ENCODE data around the gene LDLRAD3. TPM values are rescaled to one million over a fixed set of nuclear protein-coding genes. Genes with fewer than 3 reads are reported as not detected.

The LDLRAD3 gene
- total RNA-seq, 1 experiment from 2014 or later = 12.1 TPM

DNA sequence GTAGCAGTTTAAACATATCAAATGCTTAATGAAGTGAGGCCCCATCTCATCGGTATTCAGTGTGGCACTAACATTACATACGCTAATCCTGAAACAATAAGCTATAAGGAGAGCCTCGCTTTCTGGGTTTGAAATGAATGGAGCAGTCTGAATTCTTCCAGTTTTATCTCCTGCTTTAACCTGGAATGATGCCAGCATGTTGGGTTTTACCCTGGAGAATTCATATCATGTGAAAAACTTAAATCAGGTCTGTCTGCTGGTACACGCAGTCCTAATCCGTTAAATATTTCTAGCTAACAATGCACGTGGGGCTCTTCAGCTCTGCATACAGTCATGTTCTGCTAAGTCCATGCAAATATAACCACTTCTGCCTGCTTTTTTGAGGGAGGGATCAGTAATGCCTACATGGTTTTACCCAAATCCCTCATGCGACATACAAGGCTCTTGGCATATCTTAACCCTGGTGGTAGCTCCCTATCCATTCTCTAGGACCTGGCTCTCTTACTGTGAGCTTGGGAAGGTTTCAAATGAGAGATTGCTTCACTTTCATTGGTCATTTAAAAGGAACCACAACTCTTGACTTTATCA lies 252.6 kb downstream of the LDLRAD3 start:
- no peak for DNase-seq
- Histone ChIP-seq H3K27ac (ENCODE audit: insufficient read length, low read depth, low read length) (no peak overlapping the region), H3K23ac (ENCODE audit: insufficient read length, low read depth, low read length) (no peak overlapping the region), H4K8ac (replicated peaks; ENCODE audit: insufficient read length, low read depth, low read length) (no peak overlapping the region), H3K27me3 (ENCODE audit: insufficient read depth, low read length) (no peaks in the 10 kb centered on the region), H2BK120ac (ENCODE audit: low read depth, low read length, poor library complexity, severe bottlenecking) (no peak overlapping the region), H2AK5ac (ENCODE audit: insufficient read length, low read length) (no peak overlapping the region), H3K79me1 (ENCODE audit: insufficient read depth, low read depth, low read length, poor library complexity, severe bottlenecking) (no peaks in the 10 kb centered on the region), H3K79me2 (ENCODE audit: insufficient read depth, low read length) (no peaks in the 10 kb centered on the region), H3K14ac (ENCODE audit: insufficient read depth, low read length) (no peak overlapping the region), H4K20me1 (ENCODE audit: control insufficient read depth, insufficient read depth, insufficient read length) (no peaks in the 10 kb centered on the region), H2BK12ac (ENCODE audit: insufficient read length, low read depth, low read length) (no peak overlapping the region), H4K91ac (ENCODE audit: insufficient read length, low read depth, low read length) (no peak overlapping the region), H3K4me2 (ENCODE audit: insufficient read depth, insufficient read length, low read length) (no peak overlapping the region), H3K18ac (ENCODE audit: insufficient read length, low read depth, low read length) (no peak overlapping the region), H3T11ph (ENCODE audit: low read length) (no peak overlapping the region), H3K9ac (ENCODE audit: extremely low read depth, insufficient read length, low read length) (no peak overlapping the region), H2AFZ (ENCODE audit: low read length) (no peak overlapping the region), H4K5ac (ENCODE audit: insufficient read length, low read depth, low read length) (no peak overlapping the region), H3K9me3 (ENCODE audit: control insufficient read depth, low read depth, low read length) (no peaks in the 10 kb centered on the region), H3K56ac (ENCODE audit: insufficient read length, low read depth, low read length) (no peak overlapping the region), H3K4ac (ENCODE audit: low read depth, low read length) (no peak overlapping the region), H3K4me1 (ENCODE audit: insufficient read depth, low read length) (peaks cover 9% of the 10 kb centered on the region; the same call in 1 of the 2 replicates), H2BK5ac (ENCODE audit: insufficient read length, low read length) (no peak overlapping the region), H2BK20ac (ENCODE audit: low read depth, low read length, poor library complexity, severe bottlenecking) (no peak overlapping the region), H3K23me2 (ENCODE audit: insufficient read length, low read depth, low read length, poor library complexity, severe bottlenecking) (no peaks in the 10 kb centered on the region), H2BK15ac (ENCODE audit: low read depth, low read length) (no peak overlapping the region)
- no peak overlapping the region for H3K4me3 Mint-ChIP-seq
- peaks cover 3 to 4% (median 4%) of the 10 kb centered on the region in 3 experiments; a peak in 5 of 7 replicates for H3K36me3 Mint-ChIP-seq (ENCODE audit: insufficient read depth in 1 of 3, low read depth in 3 of 3)
- no peaks in the 10 kb centered on the region for H3K27me3 Mint-ChIP-seq (ENCODE audit: low read depth)
- peak overlapping the region in 2 of 3 experiments; percentile 50 to 67; a peak in 2 of 7 replicates for H3K27ac Mint-ChIP-seq
- H3K9me3 Mint-ChIP-seq = no peaks in the 10 kb centered on the region
- H3K4me1 Mint-ChIP-seq = peaks cover 28 to 29% of the 10 kb centered on the region in 2 experiments
- TF ChIP-seq, protein P1, sequence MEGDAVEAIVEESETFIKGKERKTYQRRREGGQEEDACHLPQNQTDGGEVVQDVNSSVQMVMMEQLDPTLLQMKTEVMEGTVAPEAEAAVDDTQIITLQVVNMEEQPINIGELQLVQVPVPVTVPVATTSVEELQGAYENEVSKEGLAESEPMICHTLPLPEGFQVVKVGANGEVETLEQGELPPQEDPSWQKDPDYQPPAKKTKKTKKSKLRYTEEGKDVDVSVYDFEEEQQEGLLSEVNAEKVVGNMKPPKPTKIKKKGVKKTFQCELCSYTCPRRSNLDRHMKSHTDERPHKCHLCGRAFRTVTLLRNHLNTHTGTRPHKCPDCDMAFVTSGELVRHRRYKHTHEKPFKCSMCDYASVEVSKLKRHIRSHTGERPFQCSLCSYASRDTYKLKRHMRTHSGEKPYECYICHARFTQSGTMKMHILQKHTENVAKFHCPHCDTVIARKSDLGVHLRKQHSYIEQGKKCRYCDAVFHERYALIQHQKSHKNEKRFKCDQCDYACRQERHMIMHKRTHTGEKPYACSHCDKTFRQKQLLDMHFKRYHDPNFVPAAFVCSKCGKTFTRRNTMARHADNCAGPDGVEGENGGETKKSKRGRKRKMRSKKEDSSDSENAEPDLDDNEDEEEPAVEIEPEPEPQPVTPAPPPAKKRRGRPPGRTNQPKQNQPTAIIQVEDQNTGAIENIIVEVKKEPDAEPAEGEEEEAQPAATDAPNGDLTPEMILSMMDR (conservative IDR thresholded peaks at IDR 0.05) = no peak
- no CpG with 5 or more reads among the region's 7 CpGs for WGBS (ENCODE audit: extremely low coverage, insufficient read length, low lambda C conversion rate)
